RPMI8226 (cell line): ENCODE data around the gene ADGRL2.

Experiments used
- DNase-seq: peaks from one replicate; pipeline ENCODE4 v3.0.0-alpha.2; 2015

Gene ADGRL2

GRCh38 chr1:81920886-81921285 is 120.2 kb downstream of the ADGRL2 start:
- no peak for DNase-seq

DNA sequence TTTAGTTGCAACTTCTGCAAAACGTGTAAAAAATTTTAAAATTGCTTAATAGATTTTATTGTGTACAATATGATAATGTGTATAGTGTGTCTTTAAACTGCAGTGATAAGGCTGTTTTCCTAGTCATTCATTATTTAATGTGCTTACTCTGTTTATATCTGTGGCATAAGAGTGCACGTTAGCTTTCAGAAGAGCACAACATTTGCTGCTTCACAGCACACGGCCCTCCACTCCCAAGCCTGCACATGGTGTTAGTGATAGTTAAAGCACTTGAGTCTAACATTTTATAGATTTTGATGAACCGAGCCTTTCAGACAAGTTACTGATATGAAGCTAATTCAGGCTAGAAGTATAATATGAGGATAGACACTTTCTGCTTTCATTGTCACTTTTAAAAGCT is 120.6 kb downstream of the ADGRL2 start:
- no peak for DNase-seq

GRCh38 chr1:81921851-81922462 is 121.2 kb downstream of the ADGRL2 start:
- no peak for DNase-seq

GRCh38 chr1:81922955-81923354 is 122.2 kb downstream of the ADGRL2 start:
- no peak for DNase-seq

GRCh38 chr1:81929106-81929505 is 128.4 kb downstream of the ADGRL2 start:
- no peak for DNase-seq

- DNase-seq, result no peak
Measured at GRCh38 chr1:81936853-81937252, 136.1 kb downstream of the ADGRL2 start.

DNA sequence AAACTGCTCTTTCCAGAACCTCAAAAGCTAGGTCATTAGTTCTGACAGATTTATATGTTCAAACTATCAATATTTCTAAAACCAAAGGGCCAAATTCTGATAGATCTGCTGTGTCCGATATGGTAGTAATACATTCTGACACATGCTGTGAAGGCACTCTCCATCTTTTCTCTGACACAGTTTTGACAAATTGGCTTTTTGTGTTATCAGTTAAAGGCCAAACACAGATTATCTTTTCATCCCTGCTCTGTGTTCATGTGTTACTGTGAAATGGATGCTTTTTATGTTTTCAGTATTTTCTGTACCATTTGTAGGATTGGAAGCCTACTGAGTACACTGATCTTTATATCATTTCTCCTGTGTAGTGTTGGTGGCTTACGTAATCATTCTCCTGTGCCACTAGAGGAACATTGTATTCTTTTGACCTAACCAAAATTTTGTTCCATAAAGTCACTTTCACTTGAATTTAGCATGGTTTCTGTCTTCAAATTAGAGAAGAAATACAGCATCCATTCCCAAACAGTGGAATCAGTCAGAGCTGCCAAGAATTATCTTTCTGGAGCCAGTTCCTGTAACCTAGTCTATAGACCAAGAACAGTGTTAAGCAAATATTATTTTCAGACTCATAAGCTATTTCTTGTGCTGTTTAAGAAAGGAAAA is 137.2 kb downstream of the ADGRL2 start:
- DNase-seq, result no peak

GRCh38 chr1:81948495-81948894 is 147.8 kb downstream of the ADGRL2 start:
- no peak for DNase-seq

DNA sequence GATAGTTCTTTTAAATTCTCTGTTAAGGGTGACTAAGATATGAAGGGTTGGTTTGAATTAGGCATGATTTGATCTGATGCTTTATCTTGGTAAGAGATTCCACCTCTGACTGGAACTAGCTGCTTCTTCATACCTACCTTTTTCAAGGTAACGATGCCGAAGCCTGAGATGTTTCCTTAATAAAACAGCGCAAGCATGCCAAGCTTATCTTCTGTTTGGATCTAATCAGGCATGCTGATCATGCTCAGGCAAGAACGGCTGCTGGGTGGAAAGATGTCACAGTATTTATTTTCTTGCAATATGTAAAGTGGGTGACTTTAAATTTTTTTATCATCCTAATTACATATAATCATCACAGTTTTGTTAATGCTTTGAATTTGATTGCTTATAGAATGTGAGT is 148.7 kb downstream of the ADGRL2 start:
- no peak for DNase-seq

- no peak for DNase-seq
Measured at GRCh38 chr1:81950037-81950436, 149.3 kb downstream of the ADGRL2 start.

DNA sequence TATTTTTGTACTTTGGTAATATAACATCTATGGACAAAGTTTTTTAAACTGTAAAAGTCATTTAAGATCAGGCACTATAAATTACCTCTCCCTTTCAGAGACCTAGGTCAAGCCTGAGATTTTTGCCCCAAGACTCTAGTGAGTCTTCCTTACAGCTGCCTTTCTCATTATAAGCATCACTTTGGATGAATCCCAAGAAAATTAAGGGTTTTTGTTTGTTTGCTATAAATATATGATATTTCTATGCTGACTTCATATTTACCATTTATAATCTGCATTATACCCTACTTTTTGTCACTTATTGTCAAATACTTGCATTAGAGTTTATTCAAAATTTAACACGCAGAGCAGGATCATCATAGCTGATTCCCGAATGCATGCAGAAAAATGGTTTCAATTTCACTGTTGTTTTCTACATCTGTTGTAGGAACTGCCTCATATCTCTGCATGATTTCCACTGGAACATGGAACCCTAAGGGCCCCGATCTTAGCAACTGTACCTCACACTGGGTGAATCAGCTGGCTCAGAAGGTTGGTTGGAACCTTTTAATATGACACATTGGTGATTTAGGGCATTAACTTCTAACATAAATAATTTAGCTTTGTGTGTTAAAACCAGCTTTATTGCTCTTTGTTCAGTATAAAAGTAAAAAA is 150.0 kb downstream of the ADGRL2 start:
- no peak for DNase-seq

DNA sequence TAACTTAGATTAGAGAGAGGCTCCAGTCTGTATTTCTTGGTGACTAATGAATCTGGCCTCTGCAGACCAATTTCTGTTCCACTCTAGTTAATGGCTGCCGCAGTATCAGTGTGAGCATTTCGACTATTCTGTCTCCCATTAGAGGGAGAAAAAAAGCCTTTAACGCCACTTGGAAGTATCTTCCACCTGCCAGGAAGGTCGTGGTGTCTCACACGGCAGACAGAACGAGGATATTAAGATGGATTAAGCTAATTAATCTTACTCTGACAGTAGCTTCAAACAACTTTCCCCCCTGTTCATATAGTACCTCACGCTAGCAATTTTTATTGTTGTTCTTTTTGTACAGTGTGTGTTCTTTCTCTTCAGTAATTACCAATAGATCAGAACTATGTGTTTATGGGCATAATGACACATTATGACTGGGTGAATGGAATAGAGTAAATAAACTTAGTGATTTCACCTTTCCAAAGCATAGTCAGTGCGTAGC is 153.8 kb downstream of the ADGRL2 start:
- DNase-seq, result no peak

DNA sequence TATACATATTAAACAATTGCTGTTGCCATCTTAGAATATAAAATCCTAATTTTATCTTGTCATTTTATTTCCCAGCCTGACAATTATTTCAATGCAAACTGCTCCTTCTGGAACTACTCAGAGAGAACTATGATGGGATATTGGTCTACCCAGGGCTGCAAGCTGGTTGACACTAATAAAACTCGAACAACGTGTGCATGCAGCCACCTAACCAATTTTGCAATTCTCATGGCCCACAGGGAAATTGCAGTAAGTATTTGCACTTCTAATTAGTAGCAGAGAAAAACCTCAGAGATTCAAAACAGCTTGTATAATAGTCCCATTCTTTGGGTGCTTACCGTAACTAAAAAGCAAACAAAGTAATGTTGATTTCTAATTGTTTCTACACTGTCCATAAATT is 167.2 kb downstream of the ADGRL2 start:
- DNase-seq, result no peak

GRCh38 chr1:81970416-81970815 is 169.7 kb downstream of the ADGRL2 start:
- no peak for DNase-seq

- DNase-seq, result no peak
Measured at GRCh38 chr1:81974222-81974841, 173.6 kb downstream of the ADGRL2 start.

DNA sequence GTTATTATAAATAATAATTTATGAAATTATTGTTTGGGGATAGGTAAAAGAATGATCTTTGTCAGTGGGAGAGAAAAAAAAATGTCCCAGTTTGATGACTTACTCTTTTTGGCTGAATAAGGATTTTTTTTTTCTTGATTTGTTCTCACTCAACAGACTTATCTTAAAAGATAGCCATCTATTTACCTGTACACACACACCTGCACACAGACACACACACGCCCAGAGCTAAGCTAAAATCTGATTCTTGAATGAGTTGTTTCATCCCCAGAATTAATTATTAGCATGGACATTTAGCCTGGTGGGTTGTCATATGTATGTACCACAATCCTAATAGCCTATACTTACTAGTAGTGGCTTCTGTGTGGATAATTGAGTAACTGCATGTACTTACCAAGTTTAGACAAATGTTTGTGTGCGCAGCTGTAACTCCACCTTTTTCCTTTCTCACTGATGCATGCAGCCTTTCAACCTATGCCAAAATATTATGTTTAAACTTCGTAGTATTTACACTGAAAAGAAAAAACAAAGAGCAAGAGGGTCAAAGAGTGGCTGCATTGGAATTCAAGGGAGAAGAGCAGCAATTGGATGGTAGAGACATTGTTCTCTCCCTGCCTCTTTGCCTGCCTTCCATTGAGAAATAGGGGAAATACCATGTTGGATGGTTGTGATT is 174.3 kb downstream of the ADGRL2 start:
- DNase-seq, result no peak

DNA sequence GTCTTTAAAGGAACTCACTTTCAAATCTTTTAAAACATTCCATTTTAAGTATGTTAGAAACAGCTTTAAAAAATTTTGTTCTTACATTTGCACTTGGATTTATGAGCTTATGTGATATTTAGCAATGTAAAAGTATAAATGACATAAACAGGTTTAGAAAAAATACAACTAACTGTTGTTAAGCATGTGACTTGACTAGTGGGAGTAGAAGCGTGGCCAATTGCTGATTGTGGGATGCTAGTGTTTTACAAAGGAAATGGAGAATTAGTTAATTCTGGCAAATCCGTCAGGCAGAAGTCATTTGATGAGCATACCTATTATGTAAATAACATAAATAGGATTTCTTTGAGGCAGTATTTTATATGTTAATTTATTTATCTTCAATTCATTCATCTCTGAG is 175.8 kb downstream of the ADGRL2 start:
- no peak for DNase-seq

GRCh38 chr1:81978945-81979344 is 178.2 kb downstream of the ADGRL2 start:
- no peak for DNase-seq

- DNase-seq, result no peak
Measured at GRCh38 chr1:81982523-81982922, 181.8 kb downstream of the ADGRL2 start.

DNA sequence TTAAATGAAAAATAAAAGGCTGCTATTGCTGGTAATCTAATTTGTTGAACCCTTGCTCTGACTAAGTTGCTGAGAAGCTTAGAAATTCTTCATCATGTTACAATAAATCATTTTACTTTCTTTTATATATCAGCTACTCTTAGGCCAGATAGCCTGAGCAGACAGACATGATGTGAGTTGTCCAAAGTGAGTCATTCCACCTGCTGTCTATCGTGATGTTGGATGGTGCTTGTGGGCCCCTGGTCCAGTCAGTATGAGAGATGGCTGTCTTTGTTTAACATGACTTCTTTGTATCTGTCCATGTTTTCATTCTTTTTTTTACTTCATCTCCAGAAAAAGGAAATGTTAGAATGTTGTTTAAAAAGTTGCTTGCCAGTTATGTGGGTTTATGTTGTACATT is 188.8 kb downstream of the ADGRL2 start:
- no peak for DNase-seq

GRCh38 chr1:81990241-81990640 is 189.5 kb downstream of the ADGRL2 start:
- no peak for DNase-seq

- DNase-seq, result no peak
Measured at GRCh38 chr1:81998165-81998564, 197.4 kb downstream of the ADGRL2 start.

DNA sequence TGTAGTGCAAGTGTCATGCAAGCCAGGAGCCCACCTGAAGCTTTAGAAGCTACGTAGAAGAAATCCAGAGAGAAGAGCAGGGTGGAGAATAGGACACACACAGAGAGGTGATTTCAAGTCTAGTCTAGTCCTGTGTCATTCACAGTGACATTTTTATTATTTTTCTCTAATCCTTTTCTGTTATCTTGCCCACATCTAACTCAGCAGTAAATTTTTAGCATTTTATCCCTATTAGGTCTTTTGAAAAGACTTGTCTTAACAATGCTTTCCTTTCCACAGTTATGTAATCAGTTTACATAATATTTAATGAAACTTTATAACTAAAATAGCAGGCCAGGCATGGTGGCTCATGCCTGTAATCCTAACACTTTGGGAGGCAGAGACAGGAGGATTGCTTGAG is 198.6 kb downstream of the ADGRL2 start:
- DNase-seq, result no peak
